ENCODE results near the gene CD320. TPM values are rescaled to one million over a fixed set of nuclear protein-coding genes. Genes with fewer than 3 reads are reported as not detected.

CD320 gene
- total and polyA plus RNA-seq, 12 donors: 12.0 to 129 (median 57.1) TPM

DNA sequence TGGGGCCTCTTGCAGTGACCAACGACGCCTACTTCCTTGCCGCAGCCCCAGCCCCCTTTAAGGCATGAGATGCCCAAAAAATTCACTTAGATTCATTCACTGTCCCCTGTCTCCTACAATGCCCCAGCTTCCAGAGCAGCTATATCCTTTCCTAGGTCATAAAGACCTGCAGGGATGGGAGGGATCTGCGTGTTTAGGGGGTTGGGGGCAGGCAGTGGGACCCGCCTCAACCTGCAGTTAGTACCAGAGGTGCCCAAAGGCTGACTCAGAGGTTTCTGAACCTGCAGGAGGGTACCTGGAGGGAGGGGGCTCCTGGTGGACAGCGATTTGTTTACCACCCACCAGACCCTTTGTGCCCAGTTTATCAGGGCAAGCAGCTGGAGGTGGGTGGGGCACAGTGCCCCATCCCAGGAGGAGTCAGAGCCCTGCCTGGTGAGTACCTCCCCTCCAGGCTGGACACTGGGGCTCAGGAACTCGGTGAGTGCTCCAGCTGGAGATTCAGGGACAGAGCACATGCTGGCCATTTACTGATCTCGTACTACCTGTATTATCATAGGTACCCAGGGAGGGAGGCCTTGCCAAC, 23.2 kb upstream of the CD320 start:
- Histone ChIP-seq H3K4me3 (no peak overlapping the region), H3K27me3 (peaks cover 31% of the 10 kb centered on the region), H3K4me1 (replicated peaks in 1 of 2) (peaks cover 0 to 7% of the 10 kb centered on the region in 2 donors), H3K9me3 (replicated peaks in 1 of 3) (no peaks in the 10 kb centered on the region), H3K27ac (no peak overlapping the region), H3K36me3 (replicated peaks in 1 of 2) (no peaks in the 10 kb centered on the region)
- intact Hi-C loops (cut with DNase I): no loop called here
- WGBS, 4 donors: 68 to 85% (median 75%) methylated on average over 7 to 8 of the region's 8 CpGs
- TF ChIP-seq, protein P1, sequence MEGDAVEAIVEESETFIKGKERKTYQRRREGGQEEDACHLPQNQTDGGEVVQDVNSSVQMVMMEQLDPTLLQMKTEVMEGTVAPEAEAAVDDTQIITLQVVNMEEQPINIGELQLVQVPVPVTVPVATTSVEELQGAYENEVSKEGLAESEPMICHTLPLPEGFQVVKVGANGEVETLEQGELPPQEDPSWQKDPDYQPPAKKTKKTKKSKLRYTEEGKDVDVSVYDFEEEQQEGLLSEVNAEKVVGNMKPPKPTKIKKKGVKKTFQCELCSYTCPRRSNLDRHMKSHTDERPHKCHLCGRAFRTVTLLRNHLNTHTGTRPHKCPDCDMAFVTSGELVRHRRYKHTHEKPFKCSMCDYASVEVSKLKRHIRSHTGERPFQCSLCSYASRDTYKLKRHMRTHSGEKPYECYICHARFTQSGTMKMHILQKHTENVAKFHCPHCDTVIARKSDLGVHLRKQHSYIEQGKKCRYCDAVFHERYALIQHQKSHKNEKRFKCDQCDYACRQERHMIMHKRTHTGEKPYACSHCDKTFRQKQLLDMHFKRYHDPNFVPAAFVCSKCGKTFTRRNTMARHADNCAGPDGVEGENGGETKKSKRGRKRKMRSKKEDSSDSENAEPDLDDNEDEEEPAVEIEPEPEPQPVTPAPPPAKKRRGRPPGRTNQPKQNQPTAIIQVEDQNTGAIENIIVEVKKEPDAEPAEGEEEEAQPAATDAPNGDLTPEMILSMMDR (IDR thresholded peaks at IDR 0.05): no peak
- TF ChIP-seq POLR2A (IDR thresholded peaks at IDR 0.05): no peak
- no peak for DNase-seq

DNA sequence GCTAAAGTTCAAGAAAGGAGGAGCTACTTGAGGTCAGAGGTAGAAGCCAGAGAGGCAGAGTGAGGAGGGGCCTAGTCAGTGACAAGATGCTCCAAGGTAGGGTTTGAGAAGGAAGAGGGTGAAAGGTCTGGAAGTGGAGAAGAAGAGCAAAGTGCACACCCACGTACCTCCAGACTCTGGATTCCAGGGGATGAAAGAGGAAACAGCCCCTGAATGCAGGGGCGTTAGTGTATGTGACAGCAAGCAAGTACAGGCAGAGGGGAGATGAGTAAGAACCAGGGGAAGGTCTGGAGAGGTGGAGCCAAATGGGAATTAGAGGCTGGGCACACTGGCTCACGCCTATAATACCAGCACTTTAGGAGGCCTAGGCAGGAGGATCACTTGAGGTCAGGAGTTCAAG, 21.8 kb upstream of the CD320 start:
- peaks cover 0 to 7% of the 10 kb centered on the region in 2 donors for H3K4me1 ChIP-seq (replicated peaks in 1 of 2)
- TF ChIP-seq, protein P1 (IDR thresholded peaks at IDR 0.05): no peak
- TF ChIP-seq POLR2A (IDR thresholded peaks at IDR 0.05): no peak
- no peak overlapping the region for H3K4me3 ChIP-seq
- H3K36me3 ChIP-seq (replicated peaks in 1 of 2): no peaks in the 10 kb centered on the region
- peaks cover 22% of the 10 kb centered on the region for H3K27me3 ChIP-seq
- no peaks in the 10 kb centered on the region for H3K9me3 ChIP-seq (replicated peaks in 1 of 3)
- no peak for DNase-seq
- no peak overlapping the region for H3K27ac ChIP-seq
- 59 to 81% (median 78%) methylated on average over 3 of the region's 3 CpGs for WGBS, 4 donors
- intact Hi-C loops (cut with DNase I): no loop called here

DNA sequence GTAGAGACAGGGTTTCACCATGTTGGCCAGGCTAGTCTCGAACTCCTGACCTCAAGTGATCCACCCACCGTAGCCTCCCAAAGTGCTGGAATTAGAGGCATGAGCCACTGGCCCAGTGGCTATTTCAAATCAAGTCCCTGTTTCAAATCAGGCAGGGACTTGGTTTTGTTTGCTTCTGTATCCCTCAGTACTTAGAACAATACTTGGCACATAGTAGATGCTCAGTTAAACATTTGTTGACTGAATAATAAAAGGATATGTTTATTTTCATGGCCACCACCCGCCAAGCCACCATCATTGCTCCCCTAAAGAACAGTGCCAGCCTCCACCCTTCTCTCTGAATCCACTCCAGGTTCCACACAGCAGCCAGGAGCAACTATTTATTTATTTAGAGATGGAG, 17.3 kb upstream of the CD320 start:
- Histone ChIP-seq H3K27ac (no peak overlapping the region), H3K9me3 (replicated peaks in 1 of 3) (no peaks in the 10 kb centered on the region), H3K4me3 (no peak overlapping the region), H3K4me1 (replicated peaks in 1 of 2) (peaks cover 11 to 21% of the 10 kb centered on the region in 2 donors), H3K36me3 (replicated peaks in 1 of 2) (peaks cover 0 to 14% of the 10 kb centered on the region in 2 donors), H3K27me3 (no peaks in the 10 kb centered on the region)
- no peak for DNase-seq
- WGBS, 4 donors: 93 to 96% (median 95%) methylated on average over 3 of the region's 3 CpGs
- intact Hi-C loops (cut with DNase I): no loop called here
- TF ChIP-seq POLR2A (IDR thresholded peaks at IDR 0.05): no peak
- TF ChIP-seq, protein P1 (IDR thresholded peaks at IDR 0.05): no peak

DNA sequence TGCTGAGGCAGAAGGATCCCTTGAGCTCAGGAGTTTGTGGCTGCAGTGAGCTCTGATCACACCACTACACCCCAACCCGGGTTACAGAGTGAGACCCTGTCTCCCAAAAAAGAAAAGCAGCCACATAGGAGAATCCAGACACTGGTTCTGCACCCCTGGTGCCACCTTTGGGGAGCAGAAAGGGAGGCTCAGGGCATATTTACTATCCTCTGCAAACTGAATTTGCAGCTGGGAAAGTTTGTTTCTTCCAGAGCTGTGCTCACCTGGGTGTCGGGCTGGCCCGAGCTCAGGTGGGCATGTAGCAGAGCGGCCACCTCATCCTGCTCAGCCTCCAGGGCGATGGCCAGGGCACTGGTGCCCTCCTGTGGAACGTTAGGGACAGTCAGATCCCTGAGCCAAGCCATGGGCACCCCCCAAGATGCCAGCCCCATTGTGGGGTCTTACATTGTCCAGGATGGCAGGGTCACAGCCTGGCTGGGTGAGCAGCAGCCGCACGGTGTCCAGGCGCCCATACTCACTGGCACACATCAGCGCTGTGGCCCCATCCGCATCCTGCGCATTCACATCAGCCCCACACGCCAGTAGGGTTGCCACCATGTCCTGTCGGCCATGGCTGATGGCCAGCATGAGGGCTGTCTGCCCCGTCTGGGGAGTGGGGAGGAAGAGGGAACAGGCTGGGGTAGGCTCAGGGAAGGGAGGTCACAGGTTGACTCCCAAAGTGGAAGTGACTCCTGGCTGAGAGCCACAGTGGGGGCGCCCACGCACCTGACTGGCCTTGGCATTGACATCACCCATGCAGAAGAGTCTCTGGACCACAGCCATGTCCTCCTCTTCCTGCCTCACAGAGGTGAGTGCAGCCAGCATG, 16.3 kb upstream of the CD320 start:
- no peak overlapping the region for H3K4me3 ChIP-seq
- 61 to 76% (median 63%) methylated on average over 13 to 17 of the region's 17 CpGs; no CpG with 5 or more reads in 1 of the 4 donors for WGBS, 4 donors
- no peak overlapping the region for H3K27ac ChIP-seq
- no peaks in the 10 kb centered on the region for H3K9me3 ChIP-seq (replicated peaks in 1 of 3)
- peaks cover 0 to 14% of the 10 kb centered on the region in 2 donors for H3K36me3 ChIP-seq (replicated peaks in 1 of 2)
- H3K27me3 ChIP-seq: no peaks in the 10 kb centered on the region
- peak in 5 of 7 donors; percentile 28 to 70 (median 42) for DNase-seq
- intact Hi-C loops (cut with DNase I): no loop called here
- no peak for TF ChIP-seq POLR2A (IDR thresholded peaks at IDR 0.05)
- TF ChIP-seq, protein P1 (IDR thresholded peaks at IDR 0.05): peak in 1 of 6 experiments; percentile 12
- peaks cover 17 to 31% of the 10 kb centered on the region in 2 donors for H3K4me1 ChIP-seq (replicated peaks in 1 of 2)
